Mucosa of stomach (tissue), 1 donor: ENCODE results near the gene SPR.

ENCODE experiments used
- H3K27me3 ChIP-seq: one replicate; pipeline ENCODE4 v1.7.0; 2013; ENCODE audit warnings: mild to moderate bottlenecking, low read length; ENCODE audit not compliant: control insufficient read depth, insufficient read depth
- H3K36me3 ChIP-seq: one replicate; pipeline ENCODE4 v1.7.0; 2013; ENCODE audit warnings: low read length; ENCODE audit not compliant: control insufficient read depth, insufficient read depth
- H3K4me1 ChIP-seq: one replicate; pipeline ENCODE4 v1.7.0; 2013; ENCODE audit warnings: mild to moderate bottlenecking, low read length; ENCODE audit not compliant: control insufficient read depth, insufficient read depth
- H3K4me3 ChIP-seq: one replicate; pipeline ENCODE4 v1.7.0; 2013; ENCODE audit warnings: low read length
- H3K9ac ChIP-seq: one replicate; pipeline ENCODE4 v1.7.0; 2013; ENCODE audit warnings: mild to moderate bottlenecking, low read length, moderate library complexity
- H3K9me3 ChIP-seq: one replicate; pipeline ENCODE4 v1.7.0; 2013; ENCODE audit warnings: mild to moderate bottlenecking, low read length, moderate library complexity; ENCODE audit not compliant: control insufficient read depth
- donor health status: Pancreatic carcinoma.

SPR gene

DNA sequence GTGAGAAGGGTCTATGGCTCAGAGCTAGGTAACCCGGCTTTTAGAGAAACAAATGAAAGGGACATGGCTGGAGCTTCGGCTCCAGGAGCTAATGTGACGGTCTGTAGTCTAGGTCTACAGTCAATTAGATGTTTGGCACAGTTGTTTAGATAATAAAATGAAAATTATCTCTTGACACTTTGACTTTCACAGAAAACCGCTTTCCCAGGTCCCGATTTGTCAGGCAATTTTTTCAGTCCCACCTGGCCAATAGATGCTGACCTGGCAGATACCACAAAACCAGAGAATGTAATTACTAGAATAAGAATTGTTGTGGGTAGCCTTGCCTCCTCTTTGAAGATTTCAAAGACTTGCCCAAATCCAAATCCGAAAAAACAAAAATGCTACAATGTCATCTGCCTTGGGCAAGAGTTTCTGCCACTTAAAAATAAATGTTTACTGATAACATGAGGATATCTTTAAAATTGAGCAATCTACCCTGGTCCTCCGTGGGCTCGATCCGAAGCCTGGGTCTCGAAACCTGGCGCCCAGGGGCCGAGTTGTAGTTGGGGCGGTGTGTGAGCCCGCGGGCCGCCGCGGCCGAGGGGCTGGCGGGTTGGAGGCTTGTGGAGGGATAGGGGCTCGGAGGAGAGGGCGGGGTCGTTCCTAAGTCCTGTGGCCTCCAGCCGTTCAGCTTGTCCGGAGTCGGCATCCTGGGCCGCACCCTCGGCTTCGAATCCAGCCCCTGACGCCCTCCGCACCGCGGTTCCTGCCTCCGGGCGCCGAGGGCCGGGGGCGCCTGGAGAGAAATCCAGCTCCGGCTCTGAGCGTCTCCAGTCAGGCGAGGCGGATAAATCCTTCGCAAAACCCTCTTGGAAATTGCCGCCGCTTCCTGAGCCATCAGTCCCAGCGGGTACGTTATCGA lies 32.5 kb downstream of the SPR start:
- Histone ChIP-seq H3K4me3 (no peak overlapping the region), H3K4me1 (peaks cover 53% of the 10 kb centered on the region), H3K27me3 (peaks cover 100% of the 10 kb centered on the region), H3K9ac (no peak overlapping the region), H3K36me3 (no peaks in the 10 kb centered on the region), H3K9me3 (no peaks in the 10 kb centered on the region)

DNA sequence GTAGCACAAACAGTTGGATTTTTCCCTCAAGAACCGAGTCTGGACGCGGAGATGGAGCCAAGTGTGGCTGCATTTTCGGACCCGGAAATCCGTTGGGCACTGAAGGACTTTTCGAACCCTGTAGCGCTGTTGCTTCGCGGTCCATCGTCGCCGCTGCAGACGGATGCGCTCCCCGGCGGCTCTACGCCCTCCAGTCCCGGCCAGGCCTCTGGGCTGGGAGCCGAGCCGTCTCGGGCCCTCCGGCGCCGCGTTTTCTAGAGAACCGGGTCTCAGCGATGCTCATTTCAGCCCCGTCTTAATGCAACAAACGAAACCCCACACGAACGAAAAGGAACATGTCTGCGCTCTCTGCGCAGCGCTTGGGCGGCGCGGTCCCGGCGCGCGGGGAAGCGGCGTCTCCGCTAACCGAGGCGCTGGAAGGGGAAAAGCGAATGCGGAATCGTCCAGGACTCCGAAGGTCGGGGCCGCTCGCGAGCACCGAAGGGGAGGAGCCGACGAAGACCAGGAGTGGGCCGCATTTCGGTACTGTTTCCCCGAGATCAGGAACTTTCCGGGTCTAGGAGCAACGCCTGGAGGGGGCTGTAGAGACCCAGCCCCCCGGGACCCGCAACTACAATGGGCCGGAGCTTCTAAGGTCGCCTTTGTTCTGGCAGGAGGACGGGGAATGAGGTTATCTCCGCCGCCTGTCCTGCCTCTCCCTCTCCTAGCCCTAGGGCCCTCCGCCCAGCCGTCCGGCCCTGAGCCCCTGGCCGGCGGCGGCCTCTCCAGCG lies 33.3 kb downstream of the SPR start:
- no peak overlapping the region for H3K4me3 ChIP-seq
- H3K9ac ChIP-seq, result no peak overlapping the region
- H3K36me3 ChIP-seq, result no peaks in the 10 kb centered on the region
- no peaks in the 10 kb centered on the region for H3K9me3 ChIP-seq
- peaks cover 48% of the 10 kb centered on the region for H3K4me1 ChIP-seq
- H3K27me3 ChIP-seq, result peaks cover 100% of the 10 kb centered on the region

DNA sequence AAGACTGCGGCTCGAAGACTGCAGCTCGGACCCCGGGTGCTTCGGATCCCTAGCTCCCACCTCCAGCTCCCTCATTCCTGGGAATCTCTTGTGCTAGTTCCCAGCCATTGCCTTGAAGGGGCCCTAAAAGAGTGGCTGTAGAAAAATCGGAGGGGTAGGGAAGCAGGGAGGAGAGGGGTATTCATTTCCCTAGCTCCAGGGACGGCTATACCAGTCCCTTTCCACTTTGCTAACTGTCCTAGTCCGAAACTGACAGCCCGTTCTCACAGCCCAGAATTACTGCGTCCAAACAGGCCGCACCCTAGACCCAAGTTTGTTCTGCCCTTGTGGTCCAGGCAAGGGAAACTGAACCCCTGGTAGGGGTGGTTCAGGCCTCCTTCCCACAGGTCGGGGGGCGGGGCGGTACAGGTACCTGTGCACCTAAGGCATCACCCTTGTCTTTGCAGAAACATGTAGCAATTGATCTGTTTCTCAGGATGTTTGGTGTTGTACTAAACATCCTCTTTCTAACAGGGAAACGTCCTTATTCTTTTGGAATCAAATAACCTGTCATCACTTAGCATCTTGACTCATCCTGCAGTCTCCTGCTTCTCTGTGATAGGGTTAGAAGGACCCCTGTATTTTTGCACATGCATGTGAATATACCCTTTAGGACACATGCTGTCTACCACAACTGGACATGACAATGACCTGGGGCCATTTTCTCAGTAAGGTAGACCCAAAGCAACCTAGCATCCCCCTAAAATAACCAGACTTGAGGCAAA lies 34.1 kb downstream of the SPR start:
- Histone ChIP-seq H3K4me3 (no peak overlapping the region), H3K9ac (no peak overlapping the region), H3K36me3 (no peaks in the 10 kb centered on the region), H3K9me3 (no peaks in the 10 kb centered on the region), H3K4me1 (peaks cover 40% of the 10 kb centered on the region), H3K27me3 (peaks cover 98% of the 10 kb centered on the region)

DNA sequence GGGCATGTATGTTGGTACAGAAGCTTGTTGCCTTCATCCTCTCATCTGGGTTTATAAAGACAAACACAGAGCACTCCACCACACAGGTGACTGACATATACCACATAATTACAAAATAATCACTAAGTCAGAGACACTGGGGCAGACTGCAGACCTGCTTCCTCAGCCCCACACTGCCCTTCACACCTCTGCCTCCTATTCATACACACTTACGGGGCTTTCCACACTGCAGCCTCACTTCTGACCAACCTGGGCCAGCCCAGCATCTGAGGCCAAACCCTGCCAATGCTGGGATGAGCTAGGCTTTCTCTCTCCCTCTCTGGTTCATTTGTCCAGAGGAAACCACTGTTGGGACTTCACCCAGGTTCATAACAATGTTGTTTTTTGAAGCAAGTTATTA lies 34.6 kb downstream of the SPR start:
- Histone ChIP-seq H3K27me3 (peaks cover 98% of the 10 kb centered on the region), H3K9ac (no peak overlapping the region), H3K4me1 (peaks cover 34% of the 10 kb centered on the region), H3K4me3 (no peak overlapping the region), H3K36me3 (no peaks in the 10 kb centered on the region), H3K9me3 (no peaks in the 10 kb centered on the region)

DNA sequence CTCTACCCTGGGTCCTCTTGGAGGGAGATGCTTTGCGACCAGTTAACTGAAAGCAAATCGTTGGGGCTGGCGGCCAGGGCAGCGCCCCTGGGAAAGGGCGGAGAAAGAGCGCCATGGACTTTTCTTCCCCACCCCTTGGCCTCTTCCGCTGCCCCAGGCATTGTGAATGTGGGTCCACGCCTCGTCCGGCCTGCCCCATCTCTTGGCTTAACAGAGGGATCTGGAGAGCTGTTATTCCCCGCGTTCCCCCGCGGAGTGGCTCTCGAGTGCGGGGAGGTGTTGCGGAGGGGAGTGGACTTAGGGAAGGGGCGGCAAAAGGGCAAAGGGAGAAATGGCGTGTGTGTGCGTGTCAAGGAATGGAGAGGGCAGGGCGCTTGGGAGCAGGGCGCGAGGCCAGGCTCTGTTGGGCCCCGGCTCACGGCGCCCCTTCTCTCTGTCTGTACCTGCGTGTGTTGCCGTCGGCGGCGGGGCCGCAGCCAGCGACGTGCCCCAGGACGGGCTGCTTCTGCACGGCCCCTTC lies 36.7 kb downstream of the SPR start:
- Histone ChIP-seq H3K4me1 (peaks cover 22% of the 10 kb centered on the region), H3K4me3 (no peak overlapping the region), H3K27me3 (peaks cover 98% of the 10 kb centered on the region)

DNA sequence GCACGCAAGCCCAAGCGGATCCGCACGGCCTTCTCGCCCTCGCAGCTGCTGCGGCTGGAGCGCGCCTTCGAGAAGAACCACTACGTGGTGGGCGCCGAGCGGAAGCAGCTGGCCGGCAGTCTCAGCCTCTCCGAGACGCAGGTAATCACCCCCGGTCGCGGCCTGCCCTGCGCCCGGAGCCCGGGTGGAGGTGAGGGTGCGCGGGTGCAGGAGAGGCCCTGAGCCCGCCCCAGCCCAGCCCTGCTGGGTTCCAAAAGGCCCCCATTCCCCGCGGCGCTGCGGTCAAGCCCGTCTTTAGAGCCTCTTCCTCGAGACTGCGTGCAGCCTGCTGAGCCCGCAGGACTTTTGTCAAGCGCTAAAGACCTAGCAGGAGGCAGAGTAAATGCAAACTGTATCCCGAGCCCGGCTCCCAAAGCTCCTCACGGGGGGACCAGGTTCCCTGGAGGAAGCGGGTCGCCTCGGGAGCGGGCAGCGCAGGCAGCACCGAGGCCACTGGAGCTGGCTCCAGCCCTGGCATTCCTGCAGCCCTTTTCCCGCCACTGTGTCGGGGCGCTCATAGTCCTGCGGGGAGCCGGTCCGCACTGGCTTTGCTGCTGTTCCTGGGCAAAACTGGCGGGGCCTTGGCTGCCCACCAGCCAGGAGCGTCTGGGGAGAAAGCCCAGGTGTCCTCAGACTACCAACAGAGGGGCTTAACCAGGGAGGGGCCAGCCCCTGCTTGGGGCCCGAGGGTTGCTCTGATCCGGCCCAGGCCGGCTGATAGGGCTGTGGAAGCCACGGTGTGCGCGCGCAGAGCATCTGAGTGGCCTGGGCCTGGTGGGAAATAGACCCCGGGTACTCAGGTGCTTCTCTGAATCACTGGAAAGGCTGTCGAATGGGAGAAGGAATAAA lies 37.4 kb downstream of the SPR start:
- Histone ChIP-seq H3K36me3 (no peaks in the 10 kb centered on the region), H3K9ac (no peak overlapping the region), H3K4me1 (peaks cover 22% of the 10 kb centered on the region), H3K27me3 (peaks cover 98% of the 10 kb centered on the region), H3K4me3 (no peak overlapping the region), H3K9me3 (no peaks in the 10 kb centered on the region)

More for the DNA sequence above, 36.7 kb downstream of the SPR start:
- Histone ChIP-seq H3K9ac (no peak overlapping the region), H3K9me3 (no peaks in the 10 kb centered on the region), H3K36me3 (no peaks in the 10 kb centered on the region)

DNA sequence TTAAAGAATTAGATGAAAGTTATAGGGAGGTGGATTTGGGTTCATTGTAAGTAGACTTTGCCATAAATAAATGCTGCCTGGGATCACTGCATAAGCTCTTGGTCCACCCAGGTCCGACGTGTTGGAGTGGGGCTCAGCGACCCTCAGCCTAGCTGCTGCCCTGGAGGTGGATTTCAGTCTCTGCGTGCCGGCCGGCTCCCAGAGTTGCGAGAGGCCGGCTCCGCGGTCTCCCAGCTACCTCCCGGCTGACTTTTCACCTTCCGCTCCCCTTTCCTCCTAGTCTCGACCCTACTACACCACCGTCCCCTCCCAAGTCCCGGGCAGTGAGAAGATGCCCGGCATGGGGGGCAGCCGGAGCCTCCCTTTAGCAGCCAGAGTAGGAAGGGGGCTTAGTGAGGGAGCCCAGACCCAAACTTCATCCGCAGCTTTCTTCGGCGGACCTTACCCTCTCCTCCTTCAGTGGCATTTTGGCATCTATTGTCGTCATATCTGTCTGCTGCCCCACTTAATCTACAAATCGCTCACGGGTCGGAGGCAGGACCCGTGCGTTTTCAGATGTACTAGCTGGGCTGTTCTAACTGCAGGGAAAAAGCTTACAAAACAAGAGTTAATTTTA lies 38.2 kb downstream of the SPR start:
- Histone ChIP-seq H3K4me1 (peaks cover 20% of the 10 kb centered on the region), H3K27me3 (peaks cover 98% of the 10 kb centered on the region), H3K4me3 (no peak overlapping the region), H3K9ac (no peak overlapping the region), H3K9me3 (no peaks in the 10 kb centered on the region), H3K36me3 (no peaks in the 10 kb centered on the region)

DNA sequence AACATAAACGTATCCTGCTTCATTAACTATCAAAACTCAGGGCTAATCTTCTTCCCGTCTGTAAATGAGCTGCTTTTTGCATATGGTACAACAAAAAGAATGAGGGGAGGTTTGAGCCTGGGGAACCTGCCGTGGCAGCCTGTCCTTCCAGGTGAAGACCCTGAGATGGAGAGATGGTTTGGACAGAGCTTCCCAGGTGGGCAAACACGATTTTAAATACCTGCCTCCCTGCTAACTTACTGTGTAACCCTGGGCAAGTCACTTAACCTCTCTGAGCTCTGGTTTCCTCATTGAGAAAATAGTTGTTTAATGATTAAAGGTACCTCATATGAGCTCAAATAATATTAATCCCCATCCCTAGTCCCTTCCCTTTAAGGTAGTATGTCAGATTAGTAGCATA lies 39.2 kb downstream of the SPR start:
- H3K9ac ChIP-seq, result no peak overlapping the region
- H3K4me1 ChIP-seq, result peaks cover 14% of the 10 kb centered on the region

DNA sequence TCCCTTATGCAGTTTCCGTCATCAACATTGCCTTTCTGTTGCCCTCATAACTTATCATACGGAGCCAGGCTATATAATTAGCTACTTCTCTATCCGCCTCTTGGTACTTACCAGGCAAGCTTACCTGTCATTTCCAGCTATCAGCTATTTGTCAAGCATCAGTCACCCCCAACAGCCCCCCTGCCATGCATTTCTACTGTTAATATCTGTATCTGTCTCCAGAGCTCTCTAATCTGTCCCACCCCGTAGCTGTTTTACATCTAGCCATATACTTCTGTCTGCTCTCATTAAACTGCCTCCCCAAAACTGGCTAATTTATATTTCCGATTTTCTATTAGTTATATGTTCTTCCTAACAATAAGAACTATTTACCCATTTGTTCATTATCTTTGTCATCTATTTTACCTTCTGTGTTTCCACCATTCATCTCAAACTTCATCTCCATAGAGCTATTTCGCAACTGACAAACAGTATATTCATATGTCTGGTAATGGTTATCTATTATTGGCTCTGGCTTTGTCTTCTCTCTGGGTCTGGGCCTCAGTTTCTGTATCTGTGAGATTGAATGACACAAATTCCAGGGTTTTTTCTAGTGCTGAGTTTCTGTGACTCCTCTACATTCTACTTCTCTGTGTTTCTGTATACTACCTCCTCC lies 39.7 kb downstream of the SPR start:
- Histone ChIP-seq H3K27me3 (peaks cover 88% of the 10 kb centered on the region), H3K9me3 (no peaks in the 10 kb centered on the region), H3K4me3 (no peak overlapping the region), H3K4me1 (peaks cover 14% of the 10 kb centered on the region), H3K9ac (no peak overlapping the region), H3K36me3 (no peaks in the 10 kb centered on the region)

More for the DNA sequence above, 39.2 kb downstream of the SPR start:
- H3K9me3 ChIP-seq, result no peaks in the 10 kb centered on the region
- H3K36me3 ChIP-seq, result no peaks in the 10 kb centered on the region
- no peak overlapping the region for H3K4me3 ChIP-seq
- peaks cover 90% of the 10 kb centered on the region for H3K27me3 ChIP-seq

DNA sequence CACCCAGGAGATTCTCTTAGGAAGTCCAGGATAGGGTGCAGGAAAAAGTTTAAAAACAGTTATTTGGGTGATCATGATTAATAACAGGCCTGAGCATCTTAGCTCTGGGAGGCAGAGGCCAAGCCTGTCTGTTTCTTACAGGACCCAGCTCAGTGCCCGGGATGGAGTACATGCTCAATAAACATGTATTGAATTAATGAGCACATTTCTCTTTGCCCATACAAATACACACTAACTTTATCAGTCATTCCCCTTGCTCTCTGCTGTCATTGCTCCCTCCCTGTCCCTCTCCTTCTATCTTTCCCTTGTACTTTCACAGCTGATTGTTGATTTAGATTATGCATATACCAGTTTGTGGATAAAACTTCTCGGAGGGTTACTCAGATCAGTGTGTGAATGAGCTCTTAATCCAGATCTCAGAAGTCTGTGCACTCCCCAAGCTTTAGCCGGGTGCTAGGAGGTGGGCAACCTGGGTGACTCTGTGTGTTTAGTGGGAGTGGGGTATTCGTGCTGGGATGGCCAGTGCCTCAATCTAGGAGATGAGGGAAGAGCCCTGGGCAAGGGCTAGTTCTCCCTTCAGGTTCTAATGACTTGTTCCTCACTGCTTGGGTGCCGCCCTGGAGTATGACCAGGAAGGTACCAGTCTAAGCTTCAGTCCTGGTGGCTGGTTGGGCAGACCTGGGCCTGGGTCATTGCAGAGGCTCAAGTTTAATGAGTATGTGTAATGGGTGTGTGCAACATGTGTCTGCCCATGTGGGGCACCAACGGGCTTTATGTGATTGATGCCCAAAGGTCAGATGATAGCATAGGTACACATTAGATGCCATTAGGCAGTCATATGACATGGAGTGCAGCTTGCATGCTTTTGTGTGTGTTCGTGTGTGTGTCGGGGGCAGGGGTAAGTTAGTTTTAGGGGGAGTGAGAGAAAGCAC lies 40.7 kb downstream of the SPR start:
- Histone ChIP-seq H3K4me3 (no peak overlapping the region), H3K9ac (no peak overlapping the region), H3K27me3 (peaks cover 85% of the 10 kb centered on the region), H3K9me3 (no peaks in the 10 kb centered on the region), H3K36me3 (no peaks in the 10 kb centered on the region), H3K4me1 (peaks cover 14% of the 10 kb centered on the region)
